CD4-positive, CD25-positive, alpha-beta regulatory T cell (primary cell): ENCODE measurements around the gene CSF3R. TPM values are rescaled to one million over a fixed set of nuclear protein-coding genes. Genes with fewer than 3 reads are reported as not detected.
"Not testable (repeated sequence)": the region's sequence is repeated elsewhere in the genome, so short reads cannot be mapped to it uniquely, and the experiment has no call there.

Experiments used
- ATAC-seq, 2 donors: fragments of 150-1000 bp; cut with Tn5 transposase; one replicate each; pipeline ENCODE4 v1.10.0; 2021; ENCODE audit warnings: low read depth in 2 of 2, moderate number of reproducible peaks in 2 of 2, moderate library complexity in 1 of 2
- DNase-seq, 3 donors: peaks; one replicate each; pipeline versions ENCODE4 v3.0.0 to v3.0.0-alpha.2; 2012 to 2022; ENCODE audit warnings: mixed read lengths in 1 of 3
- H3K27ac ChIP-seq: one replicate; pipeline ENCODE4 v1.7.0; 2013; ENCODE audit warnings: mild to moderate bottlenecking, low read length; ENCODE audit not compliant: insufficient read depth, poor library complexity, severe bottlenecking
- H3K27me3 ChIP-seq: one replicate; pipeline ENCODE4 v1.7.0; 2013; ENCODE audit warnings: low read length; ENCODE audit not compliant: control insufficient read depth, insufficient read depth
- H3K36me3 ChIP-seq: one replicate; pipeline ENCODE4 v1.7.0; 2013; ENCODE audit warnings: mild to moderate bottlenecking, low read length, moderate library complexity; ENCODE audit not compliant: control insufficient read depth, insufficient read depth
- H3K4me1 ChIP-seq: 2 replicates; pipeline ENCODE4 v1.7.0; 2013; ENCODE audit warnings: mild to moderate bottlenecking, low read length; ENCODE audit not compliant: insufficient read depth, control insufficient read depth, poor library complexity, severe bottlenecking
- H3K4me3 ChIP-seq: one replicate; pipeline ENCODE4 v1.7.0; 2013; ENCODE audit warnings: low read depth, mild to moderate bottlenecking, low read length, moderate library complexity
- H3K9me3 ChIP-seq, 2 experiments: 1 replicate in 1 of 2; 2 replicates in 1 of 2; pipeline ENCODE4 v1.7.0; 2013; ENCODE audit warnings: low read length in 2 of 2, mild to moderate bottlenecking in 1 of 2, moderate library complexity in 1 of 2; ENCODE audit not compliant: control insufficient read depth in 2 of 2
- H3K27ac Mint-ChIP-seq, 3 donors: one replicate each; pipeline ENCODE4 v1.8.0; 2020 to 2022; ENCODE audit warnings: mild to moderate bottlenecking in 3 of 3, mixed read lengths in 3 of 3, moderate library complexity in 2 of 3
- H3K27me3 Mint-ChIP-seq: one replicate; pipeline ENCODE4 v1.8.0; 2022; ENCODE audit warnings: mild to moderate bottlenecking, mixed read lengths
- H3K36me3 Mint-ChIP-seq: one replicate; pipeline ENCODE4 v1.8.0; 2020; ENCODE audit warnings: mixed read lengths
- H3K4me1 Mint-ChIP-seq, 4 donors: one replicate each; pipeline ENCODE4 v1.8.0; 2020 to 2022; ENCODE audit warnings: mixed read lengths in 4 of 4, mild to moderate bottlenecking in 1 of 4
- H3K4me3 Mint-ChIP-seq, 4 donors: one replicate each; pipeline ENCODE4 v1.8.0; 2020 to 2022; ENCODE audit warnings: mild to moderate bottlenecking in 4 of 4, mixed read lengths in 4 of 4, moderate library complexity in 3 of 4
- H3K9me3 Mint-ChIP-seq, 7 donors: one replicate each; pipeline ENCODE4 v1.8.0; 2020 to 2022; ENCODE audit warnings: mixed read lengths in 7 of 7, mild to moderate bottlenecking in 3 of 7, moderate library complexity in 2 of 7
- polyA plus RNA-seq, 4 donors: library from polyadenylated mRNA; unstranded; fragments of 300-500 nt; fragmentation: Illumina TruSeq; gene quantifications; one replicate each; pipeline ENCODE4 v1.2.3, GENCODE V29; 2021
- total RNA-seq: library from RNA; stranded (reverse); gene quantifications from one replicate; pipeline ENCODE4 v1.2.3, GENCODE V29; 2022

The CSF3R gene
- total and polyA plus RNA-seq, 5 donors from 2014 or later, result 0.10 to 3.6 (median 0.23) TPM; not detected in 1

DNA sequence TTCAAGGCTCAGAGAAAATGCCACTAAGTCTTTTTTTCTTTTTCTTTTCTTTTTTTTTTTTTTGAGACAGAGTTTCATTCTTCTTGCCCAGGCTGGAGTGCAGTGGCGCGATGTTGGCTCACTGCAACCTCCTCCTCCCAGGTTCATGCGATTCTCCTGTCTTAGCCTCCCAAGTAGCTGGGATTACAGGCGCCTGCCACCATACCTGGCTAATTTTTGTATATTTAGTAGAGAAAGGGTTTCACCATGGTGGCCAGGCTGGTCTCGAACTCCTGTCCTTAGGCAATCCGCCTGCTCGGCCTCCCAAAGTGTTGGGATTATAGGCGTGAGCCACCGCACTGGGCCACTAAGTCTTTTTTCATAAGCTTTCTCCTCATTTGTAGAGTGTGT, 4.6 kb upstream of the CSF3R start:
- H3K4me3 ChIP-seq, H3K27me3 ChIP-seq, H3K4me3 Mint-ChIP-seq, H3K27ac ChIP-seq, H3K4me1 Mint-ChIP-seq, H3K36me3 ChIP-seq, H3K27ac Mint-ChIP-seq, H3K9me3 Mint-ChIP-seq, H3K9me3 ChIP-seq, H3K4me1 ChIP-seq, H3K36me3 Mint-ChIP-seq, ATAC-seq, DNase-seq: not testable (repeated sequence)
- peaks cover 26% of the 10 kb centered on the region for H3K27me3 Mint-ChIP-seq

GRCh38 chr1:36486439-36487335, 4.0 kb upstream of the CSF3R start:
- H3K9me3 Mint-ChIP-seq, result no peaks in the 10 kb centered on the region
- H3K36me3 Mint-ChIP-seq, result no peaks in the 10 kb centered on the region
- Histone ChIP-seq H3K4me1 (peaks cover 4% of the 10 kb centered on the region), H3K4me3 (no peak overlapping the region), H3K27ac (no peak overlapping the region), H3K27me3 (peaks cover 2% of the 10 kb centered on the region), H3K9me3 (no peaks in the 10 kb centered on the region), H3K36me3 (no peaks in the 10 kb centered on the region)
- ATAC-seq, result no peak
- no peak overlapping the region for H3K27ac Mint-ChIP-seq
- DNase-seq, result no peak
- no peak overlapping the region for H3K4me3 Mint-ChIP-seq
- peaks cover 0 to 9% (median 1%) of the 10 kb centered on the region in 4 donors for H3K4me1 Mint-ChIP-seq
- H3K27me3 Mint-ChIP-seq, result peaks cover 30% of the 10 kb centered on the region

- H3K9me3 ChIP-seq, result no peaks in the 10 kb centered on the region
- H3K27ac ChIP-seq, result no peak overlapping the region
- H3K4me3 ChIP-seq, result no peak overlapping the region
- H3K36me3 ChIP-seq, result no peaks in the 10 kb centered on the region
- Mint-ChIP-seq H3K4me1 (peaks cover 0 to 12% (median 1%) of the 10 kb centered on the region in 4 donors), H3K9me3 (no peaks in the 10 kb centered on the region), H3K27ac (peak overlapping the region in 1 of 3 donors; percentile 36), H3K4me3 (no peak overlapping the region), H3K36me3 (no peaks in the 10 kb centered on the region), H3K27me3 (peaks cover 30% of the 10 kb centered on the region)
- H3K27me3 ChIP-seq, result peaks cover 2% of the 10 kb centered on the region
- DNase-seq (no peak), ATAC-seq (no peak)
- H3K4me1 ChIP-seq, result peaks cover 4% of the 10 kb centered on the region
These were observed 3.4 kb upstream of the CSF3R start for GRCh38 chr1:36486093-36486438.

- Histone ChIP-seq H3K4me1 (peaks cover 4% of the 10 kb centered on the region), H3K9me3 (no peaks in the 10 kb centered on the region), H3K36me3 (no peaks in the 10 kb centered on the region), H3K4me3 (no peak overlapping the region), H3K27me3 (peaks cover 2% of the 10 kb centered on the region), H3K27ac (no peak overlapping the region)
- Mint-ChIP-seq H3K27me3 (peaks cover 23% of the 10 kb centered on the region), H3K27ac (no peak overlapping the region), H3K36me3 (no peaks in the 10 kb centered on the region), H3K4me3 (no peak overlapping the region), H3K4me1 (peaks cover 0 to 12% (median 1%) of the 10 kb centered on the region in 4 donors), H3K9me3 (no peaks in the 10 kb centered on the region)
- ATAC-seq (no peak), DNase-seq (no peak)
These were observed 1.4 kb upstream of the CSF3R start for GRCh38 chr1:36484099-36484498.

GRCh38 chr1:36481771-36482723, 666 bp downstream of the CSF3R start:
- H3K4me1 Mint-ChIP-seq, result peaks cover 0 to 12% (median 1%) of the 10 kb centered on the region in 4 donors
- H3K9me3 ChIP-seq, result no peaks in the 10 kb centered on the region
- H3K27ac ChIP-seq, result no peak overlapping the region
- H3K4me1 ChIP-seq, result peaks cover 4% of the 10 kb centered on the region
- H3K27me3 ChIP-seq, result peaks cover 2% of the 10 kb centered on the region
- H3K36me3 Mint-ChIP-seq, result no peaks in the 10 kb centered on the region
- H3K4me3 ChIP-seq, result no peak overlapping the region
- DNase-seq, result no peak
- H3K36me3 ChIP-seq, result no peaks in the 10 kb centered on the region
- H3K27ac Mint-ChIP-seq, result peak overlapping the region in 1 of 3 donors; percentile 75
- H3K9me3 Mint-ChIP-seq, result no peaks in the 10 kb centered on the region
- no peak for ATAC-seq
- peaks cover 16% of the 10 kb centered on the region for H3K27me3 Mint-ChIP-seq
- peak overlapping the region in 3 of 4 donors; percentile 12 to 76 (median 62) for H3K4me3 Mint-ChIP-seq

DNA sequence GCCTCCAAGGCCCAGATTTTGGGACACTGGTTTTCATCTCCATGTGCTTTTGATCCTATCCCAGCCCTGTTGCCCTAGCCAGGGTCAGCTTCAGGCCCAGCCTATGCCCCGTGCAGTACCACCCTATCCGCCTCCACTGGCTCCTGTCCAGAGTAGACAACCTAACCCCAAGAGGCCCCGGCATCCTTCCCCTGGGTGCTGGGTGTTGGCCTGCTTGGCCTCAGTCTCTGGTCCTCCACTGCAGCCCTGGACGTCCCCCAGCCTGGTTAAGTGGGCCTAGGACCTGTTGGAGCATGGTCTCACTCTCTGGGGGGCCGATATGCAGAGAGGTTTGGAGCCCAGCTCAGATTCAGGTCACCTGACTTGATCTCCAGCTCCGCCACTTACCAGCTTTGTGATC, 1.6 kb downstream of the CSF3R start:
- Mint-ChIP-seq H3K9me3 (no peaks in the 10 kb centered on the region), H3K27me3 (peaks cover 12% of the 10 kb centered on the region), H3K4me3 (no peak overlapping the region), H3K4me1 (peaks cover 0 to 12% (median 1%) of the 10 kb centered on the region in 4 donors), H3K27ac (peak overlapping the region in 1 of 3 donors; percentile 47), H3K36me3 (no peaks in the 10 kb centered on the region)
- Histone ChIP-seq H3K9me3 (no peaks in the 10 kb centered on the region), H3K36me3 (no peaks in the 10 kb centered on the region), H3K4me1 (peaks cover 4% of the 10 kb centered on the region), H3K27ac (no peak overlapping the region), H3K27me3 (peaks cover 2% of the 10 kb centered on the region), H3K4me3 (no peak overlapping the region)
- DNase-seq (no peak), ATAC-seq (no peak)

DNA sequence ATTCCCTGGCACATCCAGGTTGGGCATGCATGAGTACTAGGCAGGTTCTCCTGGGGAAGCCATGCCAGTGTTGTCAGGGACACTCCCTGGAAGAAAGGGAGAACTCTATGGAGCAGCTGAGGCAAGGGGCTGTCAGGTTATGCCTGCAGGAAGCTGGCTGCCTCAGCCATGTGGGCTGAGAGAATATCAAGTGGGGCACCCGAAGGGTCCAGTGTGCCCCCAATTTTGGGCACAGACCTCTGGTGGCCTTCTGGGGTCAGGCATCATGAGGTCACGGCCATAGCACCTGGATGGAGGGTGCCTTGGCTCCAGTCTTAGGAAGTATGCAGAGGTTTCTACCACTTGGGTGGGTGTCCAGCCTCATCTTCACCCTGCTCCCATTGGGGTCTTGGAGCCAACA, 2.6 kb downstream of the CSF3R start:
- no peak overlapping the region for H3K27ac ChIP-seq
- Mint-ChIP-seq H3K27me3 (peaks cover 9% of the 10 kb centered on the region), H3K4me1 (peaks cover 0 to 12% (median 1%) of the 10 kb centered on the region in 4 donors)

More for the DNA sequence above, 2.6 kb downstream of the CSF3R start:
- Histone ChIP-seq H3K9me3 (no peaks in the 10 kb centered on the region), H3K27me3 (peaks cover 2% of the 10 kb centered on the region), H3K36me3 (no peaks in the 10 kb centered on the region), H3K4me1 (peaks cover 4% of the 10 kb centered on the region), H3K4me3 (no peak overlapping the region)
- no peak for DNase-seq
- H3K27ac Mint-ChIP-seq, result no peak overlapping the region
- no peak for ATAC-seq
- no peaks in the 10 kb centered on the region for H3K9me3 Mint-ChIP-seq
- H3K36me3 Mint-ChIP-seq, result no peaks in the 10 kb centered on the region
- no peak overlapping the region for H3K4me3 Mint-ChIP-seq
